ENCODE results near the gene THRA.

- TF ChIP-seq POLR2A (IDR thresholded peaks at IDR 0.05; ENCODE audit: low read depth, low read length) (no peak), CTCF (IDR thresholded peaks at IDR 0.05; ENCODE audit: extremely low read depth in 1 of 2, insufficient read depth in 1 of 2, low read depth in 1 of 2, low read length in 2 of 2) (no peak), FOS (IDR thresholded peaks at IDR 0.05; ENCODE audit: borderline replicate concordance, insufficient read depth, low read length) (no peak), MAX (IDR thresholded peaks at IDR 0.05; ENCODE audit: insufficient read depth, insufficient read length) (no peak), POLR2AphosphoS5 (IDR thresholded peaks at IDR 0.05; ENCODE audit: insufficient read depth, low read depth, low read length) (no peak), EZH2 (IDR thresholded peaks at IDR 0.05; ENCODE audit: borderline replicate concordance, low read depth, low read length, severe bottlenecking) (no peak), JUN (IDR thresholded peaks at IDR 0.05; ENCODE audit: borderline replicate concordance, insufficient read depth, insufficient read length, low read depth) (no peak), MYC (IDR thresholded peaks at IDR 0.05; ENCODE audit: low read depth, low read length) (no peak)
Measured at GRCh38 chr17:40107522-40108174, 44.9 kb downstream of the THRA start.

All from endothelial cell of umbilical vein (primary cell).